D721Med (cell line): ENCODE data around the gene PDIA2.
"Not testable (repeated sequence)": the region's sequence is repeated elsewhere in the genome, so short reads cannot be mapped to it uniquely, and the experiment has no call there.

ENCODE experiments used
- DNase-seq: peaks from one replicate; pipeline ENCODE4 v3.0.0; 2011; ENCODE audit warnings: low spot score; ENCODE audit not compliant: insufficient read length
- FAIRE-seq: peaks from 2 replicates; lab custom pipeline; 2011; peaks lifted over from hg19 to GRCh38; lab: Jason Lieb, UNC
- CTCF ChIP-seq: IDR thresholded peaks from 2 replicates; pipeline ENCODE4 v1.5.1; 2012; ENCODE audit warnings: mild to moderate bottlenecking, control low read depth; ENCODE audit not compliant: insufficient read depth; ENCODE audit errors: missing control alignments

The PDIA2 gene

GRCh38 chr16:264440-264951, 18.5 kb upstream of the PDIA2 start:
- FAIRE-seq (no peak), DNase-seq (no peak)
- TF ChIP-seq CTCF: no peak

- DNase-seq (no peak), FAIRE-seq (no peak)
- TF ChIP-seq CTCF: no peak
These were observed 17.9 kb upstream of the PDIA2 start for GRCh38 chr16:265002-265529.

- DNase-seq: no peak
- no peak for TF ChIP-seq CTCF
These were observed 17.3 kb upstream of the PDIA2 start for GRCh38 chr16:265711-266110.

GRCh38 chr16:266258-267164, 16.5 kb upstream of the PDIA2 start:
- no peak for FAIRE-seq
- no peak for DNase-seq

More at GRCh38 chr16:265711-266110, 17.3 kb upstream of the PDIA2 start:
- no peak for FAIRE-seq

DNA sequence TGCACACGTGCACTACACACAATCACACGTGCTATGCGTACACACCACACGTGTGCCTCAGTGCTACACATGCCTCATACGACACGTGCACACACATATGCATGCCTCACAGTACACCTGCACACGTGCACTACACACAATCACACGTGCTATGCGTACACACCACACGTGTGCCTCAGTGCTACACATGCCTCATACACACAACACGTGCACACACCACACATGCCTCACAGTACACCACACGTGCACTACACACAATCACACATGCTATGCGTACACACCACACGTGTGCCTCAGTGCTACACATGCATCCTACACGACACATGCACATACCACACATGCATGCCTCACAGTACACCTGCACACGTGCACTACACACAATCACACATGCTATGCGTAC, 15.4 kb upstream of the PDIA2 start:
- FAIRE-seq: not testable (repeated sequence)

More at GRCh38 chr16:266258-267164, 16.5 kb upstream of the PDIA2 start:
- TF ChIP-seq CTCF: no peak

GRCh38 chr16:268141-269053, 14.6 kb upstream of the PDIA2 start:
- FAIRE-seq (no peak), DNase-seq (no peak)

More for the DNA sequence above, 15.4 kb upstream of the PDIA2 start:
- DNase-seq: not testable (repeated sequence)

More at GRCh38 chr16:268141-269053, 14.6 kb upstream of the PDIA2 start:
- TF ChIP-seq CTCF: no peak
